HG03575 (cell line): ENCODE results near the gene OSBPL9.
"Not testable (repeated sequence)": the region's sequence is repeated elsewhere in the genome, so short reads cannot be mapped to it uniquely, and the experiment has no call there.

Source experiments
- ATAC-seq: cut with Tn5 transposase; IDR thresholded peaks from one replicate; pipeline ENCODE4 v1.9.1; 2021; ENCODE audit not compliant: unreplicated experiment, insufficient number of reproducible peaks, low FRiP score; ENCODE audit errors: extremely low read depth

OSBPL9 gene

DNA sequence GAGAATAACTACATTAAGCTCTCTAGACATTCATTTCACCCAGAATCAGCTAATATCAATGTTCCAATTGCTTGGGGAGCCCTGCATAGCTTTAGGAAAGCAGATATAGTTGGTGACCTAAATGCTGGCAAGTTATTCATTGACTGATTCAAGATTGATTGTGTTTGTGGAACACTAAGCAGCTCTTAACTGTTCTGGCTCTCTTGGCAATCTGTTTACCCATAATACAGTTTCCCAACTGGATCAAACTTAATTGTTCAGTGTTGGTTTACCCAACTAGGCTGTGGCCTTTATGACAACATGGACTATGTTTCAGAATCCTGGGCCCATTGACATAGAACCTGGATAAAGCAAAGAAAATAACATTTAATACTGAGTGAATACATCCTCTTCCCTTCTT, 178.0 kb downstream of the OSBPL9 start:
- ATAC-seq = no peak

DNA sequence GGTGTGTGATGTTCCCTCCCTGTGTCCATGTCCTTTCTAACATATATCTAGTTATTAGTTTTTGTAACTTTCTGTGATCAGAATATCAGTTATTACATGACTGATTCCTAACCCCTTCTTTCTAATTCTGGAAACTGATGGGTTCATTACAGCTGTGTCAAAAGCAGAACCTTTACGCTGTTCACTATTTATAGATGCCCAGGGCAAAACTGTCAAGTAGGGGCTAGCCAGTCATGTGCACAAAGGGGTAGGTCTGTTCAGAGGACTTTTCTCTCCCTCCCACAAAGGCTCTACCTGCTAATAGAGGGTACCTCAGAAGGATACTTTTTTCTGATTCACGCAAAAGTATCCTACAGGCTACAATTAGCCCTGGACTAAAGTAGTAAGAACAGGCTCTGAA, 182.5 kb downstream of the OSBPL9 start:
- ATAC-seq = no peak

DNA sequence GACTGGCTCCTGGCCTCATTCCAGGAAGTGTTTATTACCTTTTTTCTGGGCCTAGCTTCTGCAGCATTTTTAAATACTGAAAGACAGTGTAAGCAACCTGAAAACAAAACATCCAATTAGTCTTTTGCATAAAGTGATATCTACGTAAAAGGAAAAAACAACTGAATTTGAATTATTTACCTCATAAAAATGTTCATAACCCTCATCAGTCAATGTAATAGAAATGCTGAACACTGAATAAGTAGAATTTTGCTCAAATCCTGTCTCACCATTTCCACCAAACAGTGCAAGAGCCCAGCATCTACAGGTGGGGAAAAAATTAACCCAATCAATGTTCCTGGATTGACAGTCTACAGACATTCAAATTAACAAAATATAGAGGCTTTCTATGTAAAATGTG, 197.6 kb downstream of the OSBPL9 start:
- no peak for ATAC-seq

GRCh38 chr1:51818487-51818886, 201.6 kb downstream of the OSBPL9 start:
- no peak for ATAC-seq

DNA sequence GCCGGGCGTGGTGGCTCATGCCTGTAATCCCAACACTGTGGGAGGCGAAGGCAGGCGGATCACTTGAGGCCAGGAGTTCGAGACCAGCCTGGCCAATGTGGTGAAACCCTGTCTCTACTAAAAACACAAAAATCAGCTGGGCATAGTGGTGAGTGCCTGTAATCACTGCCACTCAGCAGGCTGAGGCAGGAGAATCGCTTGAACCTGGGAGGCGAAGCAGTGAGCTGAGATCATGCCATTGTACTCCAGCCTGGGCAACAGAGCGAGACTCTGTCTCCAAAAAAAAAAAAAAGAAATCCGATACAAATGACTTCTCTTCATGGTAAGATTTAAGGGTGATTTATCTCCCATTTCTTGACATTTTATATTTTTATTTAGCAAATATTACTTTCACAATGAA, 202.1 kb downstream of the OSBPL9 start:
- not testable (repeated sequence) for ATAC-seq

- ATAC-seq = no peak
Measured at GRCh38 chr1:51819810-51820209, 202.9 kb downstream of the OSBPL9 start.

- no peak for ATAC-seq
Measured at GRCh38 chr1:51829058-51829457, 212.2 kb downstream of the OSBPL9 start.

DNA sequence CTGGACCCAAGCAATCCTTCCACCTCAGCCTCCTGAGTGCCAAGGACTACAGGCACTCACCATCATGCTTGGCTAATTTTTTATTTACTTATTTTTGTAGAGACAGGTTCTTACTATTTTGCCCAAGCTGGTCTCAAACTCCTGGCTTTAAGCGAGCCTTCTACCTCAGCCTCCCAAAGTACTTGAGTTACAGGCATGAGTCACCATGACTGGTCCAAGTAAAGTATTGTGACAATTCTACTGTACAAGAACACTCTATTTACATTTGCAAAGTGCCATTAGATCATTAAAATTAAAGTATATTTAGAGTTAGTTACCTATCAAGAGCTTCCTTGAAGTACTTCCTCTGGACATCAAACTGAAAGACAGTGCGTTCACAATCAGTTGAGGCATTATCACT, 216.8 kb downstream of the OSBPL9 start:
- ATAC-seq = no peak

GRCh38 chr1:51837243-51837642, 220.4 kb downstream of the OSBPL9 start:
- no peak for ATAC-seq
